ENCODE measurements around the gene CDH13. TPM values are rescaled to one million over a fixed set of nuclear protein-coding genes. Genes with fewer than 3 reads are reported as not detected.

The CDH13 gene
- total and polyA plus RNA-seq, 2 of the 8 experiments (the other 6 are each of a cell fraction or from before 2014, with no cell fraction given): 2.3 to 2.4 TPM

GRCh38 chr16:82884320-82884898, 257.6 kb downstream of the CDH13 start:
- Histone ChIP-seq H2BK15ac (ENCODE audit: low read length) (no peak overlapping the region), H3K23me2 (ENCODE audit: low read depth, low read length) (no peaks in the 10 kb centered on the region; the same call in 1 of the 2 replicates), H2BK12ac (ENCODE audit: low read depth, low read length) (no peak overlapping the region), H3K79me2 (ENCODE audit: control insufficient read depth in 1 of 2, insufficient read depth in 2 of 2, low read length in 2 of 2) (no peaks in the 10 kb centered on the region), H3K9me3 (ENCODE audit: insufficient read depth in 2 of 2, low read depth in 1 of 2, low read length in 1 of 2) (no peaks in the 10 kb centered on the region), H3K56ac (replicated peaks; ENCODE audit: insufficient read length, low read depth, low read length) (no peak overlapping the region), H3K9ac (replicated peaks in 1 of 4; ENCODE audit: extremely low read depth in 1 of 4, low read depth in 3 of 4, low read length in 3 of 4) (no peak overlapping the region), H3K4me2 (ENCODE audit: insufficient read depth in 1 of 2, low read depth in 2 of 2, low read length in 2 of 2) (no peak overlapping the region), H3K18ac (ENCODE audit: extremely low read depth, low read length) (no peak overlapping the region), H3K27ac (ENCODE audit: low read depth, low read length) (no peak overlapping the region), H3K4me1 (replicated peaks in 1 of 4; ENCODE audit: control insufficient read depth in 3 of 4, insufficient read depth in 4 of 4, low read length in 3 of 4) (peaks cover 0 to 3% (median under 1%) of the 10 kb centered on the region in 4 experiments; a peak in 2 of 7 replicates), H2BK120ac (replicated peaks; ENCODE audit: low read depth, low read length) (no peak overlapping the region), H4K91ac (replicated peaks; ENCODE audit: insufficient read length, low read length) (no peak overlapping the region), H2BK20ac (ENCODE audit: low read length) (no peak overlapping the region), H2AK5ac (ENCODE audit: low read depth, low read length) (no peak overlapping the region), H4K8ac (ENCODE audit: extremely low read depth, insufficient read depth, low read length) (no peak overlapping the region), H3K27me3 (replicated peaks in 1 of 4; ENCODE audit: control insufficient read depth in 3 of 4, extremely low read depth in 1 of 4, insufficient read depth in 3 of 4, low read length in 3 of 4) (no peaks in the 10 kb centered on the region), H3K79me1 (ENCODE audit: low read depth, low read length) (no peaks in the 10 kb centered on the region), H4K5ac (ENCODE audit: insufficient read length, low read depth, low read length) (no peak overlapping the region), H3K14ac (ENCODE audit: insufficient read length) (no peak overlapping the region), H3K36me3 (ENCODE audit: control insufficient read depth in 2 of 4, insufficient read depth in 4 of 4, low read length in 3 of 4) (no peaks in the 10 kb centered on the region), H3K4ac (replicated peaks; ENCODE audit: insufficient read length, low read depth, low read length) (no peak overlapping the region), H3K23ac (ENCODE audit: insufficient read length) (no peak overlapping the region), H2AFZ (ENCODE audit: low read length) (no peak overlapping the region), H4K20me1 (replicated peaks in 1 of 2; ENCODE audit: control insufficient read depth in 1 of 2, insufficient read depth in 2 of 2, low read length in 2 of 2) (no peaks in the 10 kb centered on the region), H2BK5ac (ENCODE audit: low read depth, low read length) (no peak overlapping the region), H3K4me3 (ENCODE audit: extremely low read depth in 1 of 4, insufficient read depth in 2 of 4, low read depth in 3 of 4, low read length in 4 of 4) (no peak overlapping the region)
- WGBS, 2 experiments (ENCODE audit: extremely low coverage in 1 of 2, insufficient coverage in 1 of 2, insufficient read length in 1 of 2, insufficient replicate concordance in 2 of 2, low coverage in 1 of 2, low lambda C conversion rate in 2 of 2, missing lambda C conversion rate in 1 of 2): 94% methylated on average over 4 of the region's 4 CpGs; no CpG with 5 or more reads in 1 of the 2 experiments
- no peak for FAIRE-seq
- POLR2A ChIA-PET (ENCODE audit: partially characterized antibody): no interaction called here
- no peak for DNase-seq (ENCODE audit: low read depth in 1 of 2, low spot score in 2 of 2)
- CTCF ChIA-PET (ENCODE audit: partially characterized antibody): interaction anchor here (1.0 to 1.8 kb wide), 2 partner anchors 21 to 330 kb away, joined by 4 to 6 read pairs; no protein-coding TSS in a partner anchor
- TF ChIP-seq JUND (IDR thresholded peaks at IDR 0.05; ENCODE audit: low read length): no peak
- no peak for TF ChIP-seq CHD2 (IDR thresholded peaks at IDR 0.05; ENCODE audit: low read length)
- no peak for TF ChIP-seq CREB1 (IDR thresholded peaks at IDR 0.05)
- TF ChIP-seq KDM5A (IDR thresholded peaks at IDR 0.05; ENCODE audit: low read length): no peak
- no peak for TF ChIP-seq SP1 (IDR thresholded peaks at IDR 0.05; ENCODE audit: low read depth, low read length)
- TF ChIP-seq BRCA1 (IDR thresholded peaks at IDR 0.05; ENCODE audit: low read depth, low read length): no peak
- TF ChIP-seq SRF (IDR thresholded peaks at IDR 0.05; ENCODE audit: low read depth, low read length): no peak
- TF ChIP-seq CBX5 (IDR thresholded peaks at IDR 0.05; ENCODE audit: low read depth, low read length): no peak
- no peak for TF ChIP-seq GABPA (IDR thresholded peaks at IDR 0.05; ENCODE audit: borderline replicate concordance, insufficient read depth, low read length)
- TF ChIP-seq ATF2 (IDR thresholded peaks at IDR 0.05; ENCODE audit: low read length): no peak
- TF ChIP-seq POLR2A (IDR thresholded peaks at IDR 0.05; ENCODE audit: control extremely low read depth in 1 of 2, low read depth in 2 of 2, low read length in 2 of 2): no peak
- TF ChIP-seq SP2 (IDR thresholded peaks at IDR 0.05; ENCODE audit: low read length): no peak
- TF ChIP-seq NRF1 (IDR thresholded peaks at IDR 0.05; ENCODE audit: low read depth, low read length): no peak
- no peak for TF ChIP-seq POU5F1 (IDR thresholded peaks at IDR 0.05; ENCODE audit: low read depth, low read length)
